Activated CD4-positive, alpha-beta T cell treated with anti-CD3 and anti-CD28 coated beads for 48 hours (primary cell): ENCODE results near the gene APOL4.
"Not testable (repeated sequence)": the region's sequence is repeated elsewhere in the genome, so short reads cannot be mapped to it uniquely, and the experiment has no call there.

Source experiments
- DNase-seq: peaks from one replicate; pipeline ENCODE4 v3.0.0-alpha.2; 2020

APOL4 gene

GRCh38 chr22:36204632-36205015, 3.0 kb upstream of the APOL4 start:
- no peak for DNase-seq

GRCh38 chr22:36204001-36204631, 2.5 kb upstream of the APOL4 start:
- no peak for DNase-seq

GRCh38 chr22:36203441-36203840, 1.8 kb upstream of the APOL4 start:
- not testable (repeated sequence) for DNase-seq

- not testable (repeated sequence) for DNase-seq
Measured at GRCh38 chr22:36202906-36203305, 1.3 kb upstream of the APOL4 start.

- DNase-seq = not testable (repeated sequence)
Measured at GRCh38 chr22:36201025-36201424, 584 bp downstream of the APOL4 start.

- no peak for DNase-seq
Measured at GRCh38 chr22:36199001-36199551, 2.5 kb downstream of the APOL4 start.

- DNase-seq = no peak
Measured at GRCh38 chr22:36198536-36198935, 3.1 kb downstream of the APOL4 start.

- peak; percentile 17 for DNase-seq
Measured at GRCh38 chr22:36197514-36198146, 4.0 kb downstream of the APOL4 start.

- DNase-seq = no peak
Measured at GRCh38 chr22:36197065-36197440, 4.6 kb downstream of the APOL4 start.

- no peak for DNase-seq
Measured at GRCh38 chr22:36196254-36197064, 5.2 kb downstream of the APOL4 start.

- peak; percentile 53 for DNase-seq
Measured at GRCh38 chr22:36194971-36195370, 6.6 kb downstream of the APOL4 start.

GRCh38 chr22:36194385-36194784, 7.2 kb downstream of the APOL4 start:
- no peak for DNase-seq

GRCh38 chr22:36193577-36193976, 8.0 kb downstream of the APOL4 start:
- DNase-seq = no peak

- DNase-seq = no peak
Measured at GRCh38 chr22:36193171-36193570, 8.4 kb downstream of the APOL4 start.

GRCh38 chr22:36192542-36192941, 9.1 kb downstream of the APOL4 start:
- DNase-seq = no peak

- DNase-seq = no peak
Measured at GRCh38 chr22:36191106-36191836, 10.3 kb downstream of the APOL4 start.

GRCh38 chr22:36187862-36188261, 13.7 kb downstream of the APOL4 start:
- not testable (repeated sequence) for DNase-seq

- no peak for DNase-seq
Measured at GRCh38 chr22:36185828-36186624, 15.6 kb downstream of the APOL4 start.

- no peak for DNase-seq
Measured at GRCh38 chr22:36184433-36185025, 17.1 kb downstream of the APOL4 start.

- DNase-seq = no peak
Measured at GRCh38 chr22:36183446-36183845, 18.2 kb downstream of the APOL4 start.

- DNase-seq = no peak
Measured at GRCh38 chr22:36182857-36183256, 18.8 kb downstream of the APOL4 start.

GRCh38 chr22:36182056-36182455, 19.6 kb downstream of the APOL4 start:
- no peak for DNase-seq
